Endodermal cell (in vitro differentiated cells): ENCODE data around the gene LYZ. TPM values are rescaled to one million over a fixed set of nuclear protein-coding genes. Genes with fewer than 3 reads are reported as not detected.

ENCODE experiments used
- DNase-seq: peaks from one replicate; pipeline ENCODE4 v3.0.0-alpha.2; 2017
- H3K27ac ChIP-seq: 2 replicates; pipeline ENCODE4 v1.5.1; 2013; ENCODE audit warnings: mild to moderate bottlenecking, low read depth, low read length, moderate library complexity
- H3K27me3 ChIP-seq: 2 replicates; pipeline ENCODE4 v1.6.1; 2013; ENCODE audit warnings: mild to moderate bottlenecking, low read length, moderate library complexity; ENCODE audit not compliant: insufficient read depth, control insufficient read depth, poor library complexity, severe bottlenecking
- H3K36me3 ChIP-seq: 2 replicates; pipeline ENCODE4 v1.7.0; 2013; ENCODE audit warnings: mild to moderate bottlenecking, low read length, moderate library complexity; ENCODE audit not compliant: control insufficient read depth, insufficient read depth
- H3K4me1 ChIP-seq: one replicate; pipeline ENCODE4 v1.7.0; 2013; ENCODE audit warnings: low read length; ENCODE audit not compliant: control insufficient read depth, insufficient read depth
- H3K4me3 ChIP-seq: 2 replicates; pipeline ENCODE4 v1.5.1; 2013; ENCODE audit warnings: mild to moderate bottlenecking, low read length, moderate library complexity
- H3K9ac ChIP-seq: 2 replicates; pipeline ENCODE4 v1.6.1; 2013; ENCODE audit warnings: mild to moderate bottlenecking, low read length, moderate library complexity; ENCODE audit not compliant: poor library complexity, severe bottlenecking; ENCODE audit errors: extremely low read depth
- H3K9me3 ChIP-seq: 2 replicates; pipeline ENCODE4 v1.6.1; 2013; ENCODE audit warnings: mild to moderate bottlenecking, low read length, moderate library complexity; ENCODE audit not compliant: control insufficient read depth
- H3K27ac Mint-ChIP-seq: 2 replicates; pipeline ENCODE4 v1.8.0; 2020; ENCODE audit warnings: mixed read lengths
- H3K27me3 Mint-ChIP-seq: 2 replicates; pipeline ENCODE4 v1.8.0; 2021; ENCODE audit warnings: mild to moderate bottlenecking, mixed read lengths; ENCODE audit not compliant: insufficient read depth
- H3K36me3 Mint-ChIP-seq: 2 replicates; pipeline ENCODE4 v1.8.0; 2020; ENCODE audit warnings: low read depth, mixed read lengths
- H3K4me1 Mint-ChIP-seq: 2 replicates; pipeline ENCODE4 v1.8.0; 2020; ENCODE audit warnings: mixed read lengths
- H3K4me3 Mint-ChIP-seq: 2 replicates; pipeline ENCODE4 v1.8.0; 2020; ENCODE audit warnings: mild to moderate bottlenecking, moderate library complexity, mixed read lengths
- H3K9me3 Mint-ChIP-seq: 2 replicates; pipeline ENCODE4 v1.8.0; 2020; ENCODE audit warnings: mild to moderate bottlenecking, mixed read lengths
- CTCF ChIP-seq: fragments of 200-600 bp; sonication (generic); conservative IDR thresholded peaks from 2 replicates; pipeline ENCODE4 v1.5.0; 2021; ENCODE audit warnings: antibody characterized with exemption, mild to moderate bottlenecking
- WGBS, 2 experiments: methylation state at CpG; one replicate each; pipeline versions ENCODE4 v1.1.5 to v1.1.7; 2013; ENCODE audit warnings: missing lambda C conversion rate in 2 of 2, mixed read lengths in 1 of 2; ENCODE audit not compliant: insufficient coverage in 1 of 2, insufficient read length in 1 of 2; 5-methylcytosine and 5-hydroxymethylcytosine counted together
- long read RNA-seq, 4 experiments: library from polyadenylated mRNA in 2 of 4; library from RNA in 1 of 4; library from capped mRNA in 1 of 4; stranded (forward) in 3 of 4; unstranded in 1 of 4; transcript quantifications; one replicate each; pipeline ENCODE4 v2.0.0, GENCODE V29; 2020 to 2021; ENCODE audit warnings: inconsistent platforms in 1 of 4
- polyA plus RNA-seq, 2 experiments: library from polyadenylated mRNA; stranded (reverse); fragments of 50-300 nt; gene quantifications; one replicate each; pipeline ENCODE4 v1.2.3, GENCODE V29; 2013
- total RNA-seq, 2 donors: library from RNA; stranded (reverse); fragmentation: NEBNext Ultra II Directional in 1 of 2; extraction: Animal tissue kit (Norgen Biotek cat#: 25700) in 1 of 2; gene quantifications; 2 replicates in 1 of 2; 3 replicates in 1 of 2; pipeline ENCODE4 v1.2.1, GENCODE V29; 2021

Gene LYZ
- not detected for total RNA-seq
- polyA plus RNA-seq (2013, experiment 1 of 2) = 0.14 TPM
- not detected for polyA plus RNA-seq (2013, experiment 2 of 2)
- long read RNA-seq, experiment 1 = 0 reads
- long read RNA-seq, experiment 2, partial matches to known transcripts = 1 of 1 reads
- long read RNA-seq, experiment 2, other reads (novel, unspliced or antisense) = 0 of 1 reads
- long read RNA-seq, experiment 3 = 0 reads
- long read RNA-seq, experiment 4 = 0 reads

DNA sequence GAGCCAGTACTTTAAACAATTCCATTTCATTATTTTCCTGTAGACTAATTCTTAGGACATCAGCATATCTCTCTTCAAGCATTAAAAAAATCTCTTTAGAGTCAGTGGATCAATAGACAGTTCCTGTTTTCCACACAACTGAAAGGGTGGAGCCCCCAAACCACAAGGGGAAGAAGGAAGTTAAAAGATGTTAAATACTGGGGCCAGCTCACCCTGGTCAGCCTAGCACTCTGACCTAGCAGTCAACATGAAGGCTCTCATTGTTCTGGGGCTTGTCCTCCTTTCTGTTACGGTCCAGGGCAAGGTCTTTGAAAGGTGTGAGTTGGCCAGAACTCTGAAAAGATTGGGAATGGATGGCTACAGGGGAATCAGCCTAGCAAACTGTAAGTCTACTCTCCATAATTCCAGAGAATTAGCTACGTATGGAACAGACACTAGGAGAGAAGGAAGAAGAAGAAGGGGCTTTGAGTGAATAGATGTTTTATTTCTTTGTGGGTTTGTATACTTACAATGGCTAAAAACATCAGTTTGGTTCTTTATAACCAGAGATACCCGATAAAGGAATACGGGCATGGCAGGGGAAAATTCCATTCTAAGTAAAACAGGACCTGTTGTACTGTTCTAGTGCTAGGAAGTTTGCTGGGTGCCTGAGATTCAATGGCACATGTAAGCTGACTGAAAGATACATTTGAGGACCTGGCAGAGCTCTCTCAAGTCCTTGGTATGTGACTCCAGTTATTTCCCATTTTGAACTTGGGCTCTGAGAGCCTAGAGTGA lies at the start of gene LYZ:
Gene LYZ, plus strand, starts transcription at position 220 of the 777 bp plus-strand sequence. Its CDS starts 28 bp downstream, at position 248.
- Histone ChIP-seq H3K36me3 (no peaks in the 10 kb centered on the region), H3K9me3 (no peaks in the 10 kb centered on the region), H3K4me1 (no peaks in the 10 kb centered on the region), H3K4me3 (no peak within 1 kb of the TSS), H3K27ac (no peak within 1 kb of the TSS), H3K27me3 (no peaks in the 10 kb centered on the region), H3K9ac (no peak within 1 kb of the TSS)
- no peak within 1 kb of the TSS for H3K4me3 Mint-ChIP-seq
- DNase-seq = no peak
- TF ChIP-seq CTCF = no peak
- H3K27me3 Mint-ChIP-seq = no peaks in the 10 kb centered on the region
- no peaks in the 10 kb centered on the region for H3K9me3 Mint-ChIP-seq
- 89 to 94% methylated on average over 3 to 4 of the region's 4 CpGs for WGBS, 2 experiments
- no peak within 1 kb of the TSS for H3K27ac Mint-ChIP-seq
- peaks cover 10% of the 10 kb centered on the region for H3K4me1 Mint-ChIP-seq
- H3K36me3 Mint-ChIP-seq = no peaks in the 10 kb centered on the region

- H3K4me3 Mint-ChIP-seq = no peak overlapping the region
- H3K27ac Mint-ChIP-seq = no peak overlapping the region
- H3K27me3 Mint-ChIP-seq = peaks cover 3% of the 10 kb centered on the region
- no peak for DNase-seq
- Histone ChIP-seq H3K4me1 (no peaks in the 10 kb centered on the region), H3K9me3 (peaks cover 25% of the 10 kb centered on the region), H3K36me3 (no peaks in the 10 kb centered on the region), H3K4me3 (no peak overlapping the region), H3K27me3 (peaks cover 11% of the 10 kb centered on the region), H3K27ac (no peak overlapping the region), H3K9ac (no peak overlapping the region)
- H3K4me1 Mint-ChIP-seq = no peaks in the 10 kb centered on the region
- no peak for TF ChIP-seq CTCF
- WGBS, 2 experiments = 84 to 95% methylated on average over 2 of the region's 2 CpGs
- H3K9me3 Mint-ChIP-seq = peaks cover 26% of the 10 kb centered on the region
- H3K36me3 Mint-ChIP-seq = no peaks in the 10 kb centered on the region
Measured at GRCh38 chr12:69298947-69299346, 49.2 kb upstream of the LYZ start.

DNA sequence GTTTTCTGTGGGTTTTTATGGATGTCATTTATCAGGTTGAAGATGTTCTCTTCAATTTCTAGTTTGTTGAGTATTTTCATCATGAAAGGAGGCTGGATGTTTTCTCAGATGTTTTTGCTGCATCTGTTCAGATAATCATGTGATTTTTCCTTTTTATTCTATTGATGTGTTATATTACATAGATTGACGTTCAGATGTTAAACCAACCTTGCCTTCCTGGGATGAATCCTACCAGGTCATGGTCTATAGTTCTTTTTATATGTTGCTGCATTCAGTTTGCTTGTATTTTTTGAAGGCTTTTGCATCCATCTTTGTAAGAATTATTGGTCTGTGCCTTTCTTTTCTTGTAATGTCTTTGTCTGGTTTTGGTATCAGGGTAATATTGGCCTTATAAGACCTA lies 43.9 kb upstream of the LYZ start:
- Mint-ChIP-seq H3K27ac (no peak overlapping the region), H3K27me3 (no peaks in the 10 kb centered on the region), H3K36me3 (peaks cover 6% of the 10 kb centered on the region), H3K4me3 (no peak overlapping the region), H3K4me1 (no peaks in the 10 kb centered on the region), H3K9me3 (peaks cover 26% of the 10 kb centered on the region)
- no peak for TF ChIP-seq CTCF
- no peaks in the 10 kb centered on the region for H3K36me3 ChIP-seq
- no peak overlapping the region for H3K27ac ChIP-seq
- H3K4me3 ChIP-seq = no peak overlapping the region
- no peaks in the 10 kb centered on the region for H3K4me1 ChIP-seq
- H3K9ac ChIP-seq = no peak overlapping the region
- peaks cover 35% of the 10 kb centered on the region for H3K9me3 ChIP-seq
- no peak for DNase-seq
- WGBS, 2 experiments = 100% methylated on average over 1 of the region's 1 CpG; no CpG with 5 or more reads in 1 of the 2 experiments
- no peaks in the 10 kb centered on the region for H3K27me3 ChIP-seq
